Testis (tissue), 2 donors: ENCODE data around the gene RET.

ENCODE experiments used
- POLR2A ChIP-seq: fragments of 450-650 bp; IDR thresholded peaks from one replicate; pipeline ENCODE4 v1.6.1; 2017; ENCODE audit warnings: antibody characterized with exemption, mild to moderate bottlenecking, moderate library complexity
- TF ChIP-seq, protein P1 (sequence below), 3 experiments: fragments of 450-650 bp in 2 of 3; fragments of 200-600 bp in 1 of 3; sonication (generic) in 1 of 3; IDR thresholded peaks; one replicate each; pipeline ENCODE4 v1.5.1; 2016 to 2019; ENCODE audit warnings: antibody characterized with exemption in 3 of 3, mild to moderate bottlenecking in 2 of 3, moderate library complexity in 1 of 3

DNA sequence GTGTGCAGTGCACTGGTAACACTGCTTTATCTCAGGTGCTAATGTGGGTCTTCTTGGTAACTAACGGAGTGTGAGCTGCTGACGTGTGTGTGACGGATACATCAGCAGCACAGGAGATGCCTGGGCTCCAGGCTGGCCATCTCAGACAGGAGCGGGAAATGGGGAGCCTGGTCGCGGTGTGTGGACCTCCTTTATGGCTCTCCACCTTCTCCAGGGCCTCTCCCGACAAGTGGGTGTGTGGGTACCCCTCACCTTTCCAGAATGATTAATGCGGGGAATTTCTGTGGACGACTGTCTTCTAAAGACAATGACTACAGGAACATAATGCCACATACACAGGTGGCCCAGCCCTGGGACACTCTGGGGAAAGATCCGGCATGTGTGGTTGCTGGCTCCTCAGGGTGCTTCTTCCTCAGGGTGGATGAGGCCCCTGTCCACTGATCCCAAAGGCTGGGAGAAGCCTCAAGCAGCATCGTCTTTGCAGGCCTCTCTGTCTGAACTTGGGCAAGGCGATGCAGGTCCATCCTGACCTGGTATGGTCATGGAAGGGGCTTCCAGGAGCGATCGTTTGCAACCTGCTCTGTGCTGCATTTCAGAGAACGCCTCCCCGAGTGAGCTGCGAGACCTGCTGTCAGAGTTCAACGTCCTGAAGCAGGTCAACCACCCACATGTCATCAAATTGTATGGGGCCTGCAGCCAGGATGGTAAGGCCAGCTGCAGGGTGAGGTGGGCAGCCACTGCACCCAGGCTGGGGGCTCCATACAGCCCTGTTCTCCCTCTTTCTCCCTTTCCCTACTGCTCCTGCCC, 41.1 kb downstream of the RET start:
- TF ChIP-seq, protein P1, sequence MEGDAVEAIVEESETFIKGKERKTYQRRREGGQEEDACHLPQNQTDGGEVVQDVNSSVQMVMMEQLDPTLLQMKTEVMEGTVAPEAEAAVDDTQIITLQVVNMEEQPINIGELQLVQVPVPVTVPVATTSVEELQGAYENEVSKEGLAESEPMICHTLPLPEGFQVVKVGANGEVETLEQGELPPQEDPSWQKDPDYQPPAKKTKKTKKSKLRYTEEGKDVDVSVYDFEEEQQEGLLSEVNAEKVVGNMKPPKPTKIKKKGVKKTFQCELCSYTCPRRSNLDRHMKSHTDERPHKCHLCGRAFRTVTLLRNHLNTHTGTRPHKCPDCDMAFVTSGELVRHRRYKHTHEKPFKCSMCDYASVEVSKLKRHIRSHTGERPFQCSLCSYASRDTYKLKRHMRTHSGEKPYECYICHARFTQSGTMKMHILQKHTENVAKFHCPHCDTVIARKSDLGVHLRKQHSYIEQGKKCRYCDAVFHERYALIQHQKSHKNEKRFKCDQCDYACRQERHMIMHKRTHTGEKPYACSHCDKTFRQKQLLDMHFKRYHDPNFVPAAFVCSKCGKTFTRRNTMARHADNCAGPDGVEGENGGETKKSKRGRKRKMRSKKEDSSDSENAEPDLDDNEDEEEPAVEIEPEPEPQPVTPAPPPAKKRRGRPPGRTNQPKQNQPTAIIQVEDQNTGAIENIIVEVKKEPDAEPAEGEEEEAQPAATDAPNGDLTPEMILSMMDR (IDR thresholded peaks at IDR 0.05): no peak
- no peak for TF ChIP-seq POLR2A
